ACC112 (cell line): ENCODE results near the gene SLC22A17.

ENCODE experiments used
- H2AFZ ChIP-seq: fragments of 200-600 bp; sonication (generic); one replicate; pipeline ENCODE4 v1.6.0; 2017; ENCODE audit warnings: antibody characterized with exemption, low read length; ENCODE audit not compliant: unreplicated experiment
- H3K27ac ChIP-seq: fragments of 200-600 bp; sonication (generic); 2 replicates; pipeline ENCODE4 v1.5.1; 2014; ENCODE audit warnings: low read depth, mild to moderate bottlenecking, antibody characterized with exemption, low read length, moderate library complexity
- H3K27me3 ChIP-seq: fragments of 200-600 bp; sonication (generic); 2 replicates; pipeline ENCODE4 v1.6.1; 2014; ENCODE audit warnings: mild to moderate bottlenecking, antibody characterized with exemption, low read length, moderate library complexity, mixed read lengths; ENCODE audit not compliant: insufficient read depth
- H3K36me3 ChIP-seq: fragments of 200-600 bp; sonication (generic); 2 replicates; pipeline ENCODE4 v1.6.1; 2016; ENCODE audit warnings: mild to moderate bottlenecking, antibody characterized with exemption, low read length, moderate library complexity, mixed read lengths; ENCODE audit not compliant: insufficient read depth
- H3K4me1 ChIP-seq: fragments of 200-600 bp; sonication (generic); one replicate; pipeline ENCODE4 v1.6.1; 2016; ENCODE audit warnings: low read length, mixed read lengths; ENCODE audit not compliant: insufficient read depth, unreplicated experiment, control insufficient read depth
- H3K4me3 ChIP-seq: fragments of 200-600 bp; sonication (generic); 2 replicates; pipeline ENCODE4 v1.5.1; 2014; ENCODE audit warnings: mild to moderate bottlenecking, low read depth, low read length
- H3K79me2 ChIP-seq: fragments of 200-600 bp; sonication (generic); one replicate; pipeline ENCODE4 v1.6.0; 2016; ENCODE audit warnings: low read length; ENCODE audit not compliant: control insufficient read depth, unreplicated experiment, insufficient read depth

SLC22A17 gene

GRCh38 chr14:23351681-23352505 lies 794 bp downstream of the SLC22A17 start:
- H2AFZ ChIP-seq: peak overlapping the region; percentile 82

GRCh38 chr14:23349156-23349845 lies 3.4 kb downstream of the SLC22A17 start:
- no peaks in the 10 kb centered on the region for H3K36me3 ChIP-seq
- H3K4me3 ChIP-seq: no peak overlapping the region
- H2AFZ ChIP-seq: no peak overlapping the region
- peaks cover 4% of the 10 kb centered on the region for H3K4me1 ChIP-seq
- no peaks in the 10 kb centered on the region for H3K79me2 ChIP-seq
- no peak overlapping the region for H3K27ac ChIP-seq
- H3K27me3 ChIP-seq: no peaks in the 10 kb centered on the region

More at GRCh38 chr14:23351681-23352505, 794 bp downstream of the SLC22A17 start:
- H3K4me3 ChIP-seq: peak overlapping the region; percentile 95
- H3K4me1 ChIP-seq: peaks cover 4% of the 10 kb centered on the region
- no peaks in the 10 kb centered on the region for H3K79me2 ChIP-seq
- H3K27me3 ChIP-seq: no peaks in the 10 kb centered on the region
- no peaks in the 10 kb centered on the region for H3K36me3 ChIP-seq
- no peak overlapping the region for H3K27ac ChIP-seq

- no peak overlapping the region for H2AFZ ChIP-seq
- H3K36me3 ChIP-seq: no peaks in the 10 kb centered on the region
- H3K4me1 ChIP-seq: peaks cover 4% of the 10 kb centered on the region
- no peaks in the 10 kb centered on the region for H3K79me2 ChIP-seq
- no peaks in the 10 kb centered on the region for H3K27me3 ChIP-seq
- H3K4me3 ChIP-seq: no peak overlapping the region
- H3K27ac ChIP-seq: no peak overlapping the region
These were observed 4.4 kb downstream of the SLC22A17 start for GRCh38 chr14:23348297-23348655.

GRCh38 chr14:23347406-23348296 lies 5.0 kb downstream of the SLC22A17 start:
- Histone ChIP-seq H3K4me3 (no peak overlapping the region), H3K27me3 (peaks cover 2% of the 10 kb centered on the region), H3K27ac (no peak overlapping the region), H2AFZ (no peak overlapping the region), H3K36me3 (no peaks in the 10 kb centered on the region), H3K79me2 (no peaks in the 10 kb centered on the region), H3K4me1 (no peaks in the 10 kb centered on the region)

GRCh38 chr14:23346693-23347405 lies 5.8 kb downstream of the SLC22A17 start:
- Histone ChIP-seq H3K4me1 (no peaks in the 10 kb centered on the region), H3K36me3 (no peaks in the 10 kb centered on the region), H2AFZ (no peak overlapping the region), H3K27ac (no peak overlapping the region), H3K27me3 (peaks cover 8% of the 10 kb centered on the region), H3K4me3 (no peak overlapping the region), H3K79me2 (no peaks in the 10 kb centered on the region)

GRCh38 chr14:23345987-23346692 lies 6.5 kb downstream of the SLC22A17 start:
- H2AFZ ChIP-seq: no peak overlapping the region
- no peaks in the 10 kb centered on the region for H3K4me1 ChIP-seq
- H3K79me2 ChIP-seq: no peaks in the 10 kb centered on the region
- H3K27ac ChIP-seq: no peak overlapping the region
- H3K4me3 ChIP-seq: no peak overlapping the region
- H3K36me3 ChIP-seq: no peaks in the 10 kb centered on the region
- peaks cover 8% of the 10 kb centered on the region for H3K27me3 ChIP-seq

GRCh38 chr14:23344481-23344880 lies 8.2 kb downstream of the SLC22A17 start:
- H3K27me3 ChIP-seq: peaks cover 8% of the 10 kb centered on the region
- no peak overlapping the region for H2AFZ ChIP-seq
- no peaks in the 10 kb centered on the region for H3K79me2 ChIP-seq
- H3K4me3 ChIP-seq: no peak overlapping the region
- H3K36me3 ChIP-seq: no peaks in the 10 kb centered on the region
- no peaks in the 10 kb centered on the region for H3K4me1 ChIP-seq
- no peak overlapping the region for H3K27ac ChIP-seq

GRCh38 chr14:23339506-23340268 lies 13.0 kb downstream of the SLC22A17 start:
- no peaks in the 10 kb centered on the region; the same call in 1 of the 2 replicates for H3K36me3 ChIP-seq
- no peaks in the 10 kb centered on the region for H3K4me1 ChIP-seq
- no peak overlapping the region for H3K27ac ChIP-seq
- H3K79me2 ChIP-seq: no peaks in the 10 kb centered on the region
- H2AFZ ChIP-seq: no peak overlapping the region
- H3K27me3 ChIP-seq: peaks cover 23% of the 10 kb centered on the region
- no peak overlapping the region for H3K4me3 ChIP-seq

GRCh38 chr14:23335623-23336022 lies 17.1 kb downstream of the SLC22A17 start:
- Histone ChIP-seq H3K79me2 (no peaks in the 10 kb centered on the region), H3K4me1 (no peaks in the 10 kb centered on the region), H2AFZ (no peak overlapping the region), H3K27ac (no peak overlapping the region), H3K36me3 (no peaks in the 10 kb centered on the region; the same call in 1 of the 2 replicates), H3K4me3 (no peak overlapping the region), H3K27me3 (peaks cover 19% of the 10 kb centered on the region)
